WTC11 (cell line): ENCODE results near the gene PDCD1LG2.

Experiments used
- CTCF ChIP-seq: fragments of 200-600 bp; IDR thresholded peaks from 2 replicates; pipeline ENCODE4 v1.8.0; 2022; ENCODE audit warnings: antibody characterized with exemption
- GTF2I ChIP-seq: fragments of 250-450 bp; sonication (Bioruptor Pico); conservative IDR thresholded peaks from 2 replicates; pipeline ENCODE4 v1.4.0; 2021; ENCODE audit warnings: mild to moderate bottlenecking
- KAT7 ChIP-seq: sonication (generic); formaldehyde crosslinking; IDR thresholded peaks from 2 replicates; pipeline ENCODE4 v1.8.1; 2023; ENCODE audit warnings: missing genetic modification reagents, mild to moderate bottlenecking, borderline replicate concordance
- MAX ChIP-seq: sonication (generic); formaldehyde crosslinking; IDR thresholded peaks from 2 replicates; pipeline ENCODE4 v1.8.0; 2022; ENCODE audit warnings: mild to moderate bottlenecking, missing genetic modification reagents
- NR2C2 ChIP-seq: sonication (generic); formaldehyde crosslinking; IDR thresholded peaks from 2 replicates; pipeline ENCODE4 v1.8.0; 2022; ENCODE audit warnings: mild to moderate bottlenecking, missing genetic modification reagents
- SP1 ChIP-seq: sonication (generic); formaldehyde crosslinking; conservative IDR thresholded peaks from 2 replicates; pipeline ENCODE4 v1.8.1; 2022; ENCODE audit warnings: missing genetic modification reagents
- TCF7 ChIP-seq: sonication (generic); formaldehyde crosslinking; IDR thresholded peaks from 2 replicates; pipeline ENCODE4 v1.8.0; 2022; ENCODE audit warnings: mild to moderate bottlenecking, low read depth, missing genetic modification reagents, moderate library complexity
- TP53 ChIP-seq: sonication (generic); formaldehyde crosslinking; IDR thresholded peaks from 2 replicates; pipeline ENCODE4 v1.8.1; 2023; ENCODE audit warnings: mild to moderate bottlenecking, missing genetic modification reagents
- USF2 ChIP-seq: sonication (generic); formaldehyde crosslinking; IDR thresholded peaks from 2 replicates; pipeline ENCODE4 v1.8.1; 2023; ENCODE audit warnings: mild to moderate bottlenecking, missing genetic modification reagents, moderate library complexity
- ZNF138 ChIP-seq: sonication (generic); formaldehyde crosslinking; conservative IDR thresholded peaks from 2 replicates; pipeline ENCODE4 v1.8.1; 2022; ENCODE audit warnings: mild to moderate bottlenecking, moderate library complexity, missing genetic modification reagents
- TF ChIP-seq, protein P1 (sequence below): sonication (generic); formaldehyde crosslinking; conservative IDR thresholded peaks from 2 replicates; pipeline ENCODE4 v1.8.1; 2022; ENCODE audit warnings: mild to moderate bottlenecking, missing genetic modification reagents
- TF ChIP-seq, protein P2 (sequence below): sonication (generic); formaldehyde crosslinking; IDR thresholded peaks from 2 replicates; pipeline ENCODE4 v1.8.1; 2022; ENCODE audit warnings: low read depth, missing genetic modification reagents, borderline replicate concordance

GRCh38 chr9:5596173-5596572 is 85.8 kb downstream of the PDCD1LG2 start:
- TF ChIP-seq USF2 (CRISPR knock-in tag): no peak
- TF ChIP-seq, protein P1, sequence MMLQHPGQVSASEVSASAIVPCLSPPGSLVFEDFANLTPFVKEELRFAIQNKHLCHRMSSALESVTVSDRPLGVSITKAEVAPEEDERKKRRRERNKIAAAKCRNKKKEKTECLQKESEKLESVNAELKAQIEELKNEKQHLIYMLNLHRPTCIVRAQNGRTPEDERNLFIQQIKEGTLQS (CRISPR knock-in tag): no peak
- no peak for TF ChIP-seq MAX
- TF ChIP-seq CTCF: no peak
- TF ChIP-seq, protein P2, sequence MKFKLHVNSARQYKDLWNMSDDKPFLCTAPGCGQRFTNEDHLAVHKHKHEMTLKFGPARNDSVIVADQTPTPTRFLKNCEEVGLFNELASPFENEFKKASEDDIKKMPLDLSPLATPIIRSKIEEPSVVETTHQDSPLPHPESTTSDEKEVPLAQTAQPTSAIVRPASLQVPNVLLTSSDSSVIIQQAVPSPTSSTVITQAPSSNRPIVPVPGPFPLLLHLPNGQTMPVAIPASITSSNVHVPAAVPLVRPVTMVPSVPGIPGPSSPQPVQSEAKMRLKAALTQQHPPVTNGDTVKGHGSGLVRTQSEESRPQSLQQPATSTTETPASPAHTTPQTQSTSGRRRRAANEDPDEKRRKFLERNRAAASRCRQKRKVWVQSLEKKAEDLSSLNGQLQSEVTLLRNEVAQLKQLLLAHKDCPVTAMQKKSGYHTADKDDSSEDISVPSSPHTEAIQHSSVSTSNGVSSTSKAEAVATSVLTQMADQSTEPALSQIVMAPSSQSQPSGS: no peak
- no peak for TF ChIP-seq SP1 (CRISPR knock-in tag)
- TF ChIP-seq ZNF138: no peak
- no peak for TF ChIP-seq NR2C2 (CRISPR knock-in tag)
- TF ChIP-seq KAT7 (CRISPR knock-in tag): no peak
- no peak for TF ChIP-seq GTF2I (CRISPR knock-in tag)
- TF ChIP-seq TCF7: no peak
- TF ChIP-seq TP53 (CRISPR knock-in tag): no peak
